ENCODE data around the gene OR52L1.
"Not testable (repeated sequence)": the region's sequence is repeated elsewhere in the genome, so short reads cannot be mapped to it uniquely, and the experiment has no call there.

The OR52L1 gene

DNA sequence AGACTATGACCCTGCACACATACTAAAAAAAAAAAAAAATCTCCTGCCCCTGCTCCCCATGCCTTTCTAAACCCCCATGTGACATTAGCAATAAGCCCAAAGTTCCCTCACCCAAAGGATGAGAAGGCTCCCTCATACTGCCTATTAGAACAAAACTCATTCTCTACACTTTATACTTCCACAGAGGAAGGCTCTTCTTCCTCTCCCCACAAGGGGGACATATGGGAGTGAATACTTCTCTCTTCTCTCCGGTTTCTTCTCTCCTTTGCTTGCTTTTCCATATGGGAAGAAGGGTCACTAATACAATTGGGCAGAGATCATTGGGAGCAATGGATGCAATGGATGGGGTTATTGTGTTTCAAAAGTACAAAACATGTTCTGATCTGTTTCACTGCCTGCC is 3.3 kb downstream of the OR52L1 start:
- TF ChIP-seq POLR2A (IDR thresholded peaks at IDR 0.05; ENCODE audit: low read depth, low read length), result no peak

DNA sequence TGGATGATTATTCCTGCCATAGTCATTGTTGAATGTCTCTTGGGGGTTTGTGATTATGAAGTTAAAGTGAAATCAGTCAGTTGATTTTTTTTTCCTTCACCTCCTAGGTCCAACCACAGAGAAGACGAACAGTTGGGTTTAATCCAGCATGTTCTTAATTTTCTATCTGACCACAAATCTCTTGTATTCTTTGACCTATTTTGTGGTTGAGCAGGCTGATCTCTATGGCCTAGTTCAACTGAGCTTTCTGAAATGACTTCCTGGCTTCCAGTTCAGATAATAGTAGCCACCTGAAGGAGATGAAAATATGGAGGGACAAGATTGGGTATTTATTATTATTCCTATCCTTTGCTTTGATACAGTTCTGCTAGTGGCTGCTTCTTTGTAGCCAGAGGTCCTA is 13.3 kb downstream of the OR52L1 start:
- DNase-seq (ENCODE audit: insufficient read length, low spot score), result no peak
- TF ChIP-seq POLR2A (IDR thresholded peaks at IDR 0.05; ENCODE audit: low read depth, low read length), result no peak
- no peak for FAIRE-seq

More for the DNA sequence above, 3.3 kb downstream of the OR52L1 start:
- no peak for FAIRE-seq
- DNase-seq (ENCODE audit: insufficient read length, low spot score), result no peak

DNA sequence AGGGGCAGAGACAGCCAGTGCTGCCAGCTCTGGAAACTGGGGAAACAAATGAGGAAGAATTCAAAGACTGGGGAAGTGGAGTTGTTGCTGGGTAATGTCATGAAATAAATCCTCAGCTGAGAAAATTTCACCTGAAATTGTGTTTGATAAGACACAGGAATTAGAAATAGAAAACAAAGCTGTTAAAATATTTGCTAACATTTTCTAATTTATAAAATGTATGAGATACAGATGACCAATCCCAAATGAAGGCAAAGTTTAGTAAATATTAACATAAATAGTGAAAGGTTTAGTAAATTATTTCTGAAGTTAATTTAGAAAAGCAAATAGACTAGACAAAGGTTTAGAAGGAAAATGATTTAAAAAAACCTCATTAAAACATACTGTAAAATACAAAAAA is 18.4 kb downstream of the OR52L1 start, which contains the start of gene OR56A5:
TSS of gene OR56A5 (minus strand) at position 101 of the 400 bp plus-strand sequence. CDS start at position 101, 0 bp downstream.
- no peak for TF ChIP-seq POLR2A (IDR thresholded peaks at IDR 0.05; ENCODE audit: low read depth, low read length)
- FAIRE-seq (no peak), DNase-seq (ENCODE audit: insufficient read length, low spot score) (no peak)

DNA sequence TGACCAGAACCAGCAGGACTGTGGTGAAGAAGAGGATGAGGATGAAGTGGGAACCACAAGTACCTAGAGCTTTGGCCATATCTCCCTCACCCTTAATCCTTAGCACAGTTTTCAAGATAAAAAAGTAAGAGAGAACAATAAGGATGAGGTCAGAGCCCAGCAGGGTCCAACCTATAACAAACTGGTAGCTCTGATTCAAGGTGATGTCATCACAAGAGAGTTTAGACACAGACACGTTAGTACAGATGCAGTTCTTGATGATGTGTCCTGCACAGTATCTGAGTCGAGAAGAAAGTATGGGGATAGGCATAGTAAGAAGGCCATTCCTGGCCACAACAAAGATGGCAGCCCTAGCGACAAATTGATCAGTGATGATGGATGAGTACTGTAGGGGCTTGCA is 19.1 kb downstream of the OR52L1 start:
- DNase-seq (ENCODE audit: insufficient read length, low spot score), result no peak
- no peak for TF ChIP-seq POLR2A (IDR thresholded peaks at IDR 0.05; ENCODE audit: low read depth, low read length)
- no peak for FAIRE-seq

DNA sequence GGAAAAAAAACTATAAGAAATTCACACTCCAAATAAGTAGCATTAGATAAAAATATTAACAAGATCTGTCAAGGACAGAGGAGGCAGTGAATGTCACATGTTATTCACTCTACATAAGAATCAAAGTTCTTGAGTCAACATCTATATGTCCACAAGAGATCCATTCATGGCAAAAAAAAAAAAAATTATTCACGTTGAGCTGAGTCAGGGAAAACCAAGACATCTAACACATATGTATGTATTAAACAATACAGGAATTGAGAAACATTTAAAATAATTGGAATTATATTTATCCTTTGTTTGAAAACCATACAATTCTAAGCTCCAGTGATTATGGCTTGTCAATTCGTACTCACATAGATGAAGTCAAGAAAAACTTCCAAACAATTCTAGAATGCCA is 19.8 kb downstream of the OR52L1 start:
- no peak for DNase-seq (ENCODE audit: insufficient read length, low spot score)
- TF ChIP-seq POLR2A (IDR thresholded peaks at IDR 0.05; ENCODE audit: low read depth, low read length), result no peak
- FAIRE-seq, result no peak

DNA sequence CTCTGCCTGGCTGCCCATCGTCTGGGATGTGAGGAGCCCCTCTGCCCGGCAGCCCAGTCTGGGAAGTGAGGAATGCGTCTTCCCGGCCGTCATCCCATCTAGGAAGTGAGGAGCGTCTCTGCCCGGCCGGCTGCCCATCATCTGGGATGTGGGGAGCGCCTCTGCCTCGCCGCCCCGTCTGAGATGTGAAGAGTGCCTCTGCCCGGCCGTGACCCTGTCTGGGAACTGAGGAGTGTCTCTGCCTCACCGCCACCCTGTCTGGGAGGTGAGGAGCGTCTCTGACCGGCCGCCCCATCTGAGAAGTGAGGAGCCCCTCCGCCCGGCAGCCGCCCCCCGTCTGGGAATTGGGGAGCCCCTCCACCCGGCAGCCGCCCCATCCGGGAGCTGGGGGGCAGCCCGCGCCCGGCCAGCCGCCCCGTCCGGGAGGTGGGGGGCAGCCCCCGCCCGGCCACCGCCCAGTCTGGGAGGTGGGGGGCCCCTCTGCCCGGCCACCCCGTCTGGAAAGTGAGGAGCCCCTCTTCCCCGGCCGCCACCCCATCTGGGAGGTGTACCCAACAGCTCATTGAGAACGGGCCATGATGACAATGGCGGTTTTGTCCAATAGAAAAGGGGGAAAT is 26.0 kb downstream of the OR52L1 start:
- DNase-seq (ENCODE audit: insufficient read length, low spot score); FAIRE-seq: not testable (repeated sequence)

DNA sequence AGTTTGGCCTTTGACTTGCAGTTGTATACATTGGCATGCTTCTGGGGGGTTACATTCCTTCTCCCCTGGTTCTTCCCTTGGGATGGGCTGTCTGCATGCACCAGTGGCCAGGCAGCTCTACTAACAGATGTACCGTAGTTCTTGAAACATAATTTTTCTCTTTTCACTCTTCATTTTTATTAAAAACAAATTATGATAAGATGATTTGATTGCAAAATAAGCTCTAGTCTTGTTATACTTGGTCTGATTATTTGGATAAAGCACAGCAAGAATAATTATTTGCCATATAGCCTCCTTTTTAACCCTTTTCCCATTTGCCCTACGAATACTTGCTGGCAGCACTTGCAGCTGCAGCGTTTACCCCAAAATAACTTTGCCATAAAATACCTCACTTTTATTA is 31.2 kb downstream of the OR52L1 start:
- FAIRE-seq (no peak), DNase-seq (ENCODE audit: insufficient read length, low spot score) (no peak)
- TF ChIP-seq POLR2A (IDR thresholded peaks at IDR 0.05; ENCODE audit: low read depth, low read length), result no peak

DNA sequence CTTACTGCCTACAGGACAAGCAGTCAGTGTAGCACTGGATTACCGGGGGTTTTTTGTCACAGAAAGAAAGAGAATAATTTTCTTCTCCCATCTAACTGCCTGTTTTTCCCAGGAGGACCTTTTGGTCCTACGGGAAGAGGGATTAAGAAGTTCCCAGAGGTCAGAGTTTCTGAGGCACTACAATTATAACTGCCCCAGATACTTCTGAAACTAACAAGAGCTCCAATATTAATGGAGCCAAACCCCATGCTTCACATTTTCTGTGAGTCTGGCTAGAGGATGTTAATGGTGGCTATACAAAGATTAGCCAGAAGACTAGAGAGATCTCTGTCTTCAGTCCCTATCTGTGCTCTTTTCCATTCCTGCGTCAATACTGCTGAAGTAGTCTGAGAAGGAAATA is 44.8 kb downstream of the OR52L1 start, which contains the start of gene OR56A3:
TSS of gene OR56A3 (plus strand) at position 301 of the 400 bp plus-strand sequence. CDS start 5,096 bp downstream, outside the sequence.
- DNase-seq (ENCODE audit: insufficient read length, low spot score), result no peak

DNA sequence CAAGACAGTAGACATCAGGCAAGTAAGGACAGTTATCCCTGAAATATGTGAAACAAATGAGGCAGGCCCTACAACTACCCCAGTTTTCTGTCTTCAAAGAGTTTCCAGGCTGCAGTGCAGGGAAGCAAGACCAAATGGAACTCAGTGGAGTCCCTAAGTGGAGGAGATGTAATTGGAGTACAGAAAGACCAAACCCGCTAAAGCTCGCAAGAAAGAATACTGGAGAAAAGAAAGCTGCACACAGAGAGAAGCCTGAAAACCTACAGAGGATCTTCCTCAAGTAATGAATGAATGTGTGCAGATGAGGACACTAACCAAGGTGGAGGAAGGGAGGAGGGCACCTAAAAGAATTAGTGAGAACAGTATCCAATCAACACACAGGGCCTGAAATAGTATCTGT is 46.0 kb downstream of the OR52L1 start:
- FAIRE-seq, result no peak

More for the DNA sequence above, 44.8 kb downstream of the OR52L1 start, which contains the start of gene OR56A3:
- FAIRE-seq, result no peak
- TF ChIP-seq POLR2A (IDR thresholded peaks at IDR 0.05; ENCODE audit: low read depth, low read length), result no peak

DNA sequence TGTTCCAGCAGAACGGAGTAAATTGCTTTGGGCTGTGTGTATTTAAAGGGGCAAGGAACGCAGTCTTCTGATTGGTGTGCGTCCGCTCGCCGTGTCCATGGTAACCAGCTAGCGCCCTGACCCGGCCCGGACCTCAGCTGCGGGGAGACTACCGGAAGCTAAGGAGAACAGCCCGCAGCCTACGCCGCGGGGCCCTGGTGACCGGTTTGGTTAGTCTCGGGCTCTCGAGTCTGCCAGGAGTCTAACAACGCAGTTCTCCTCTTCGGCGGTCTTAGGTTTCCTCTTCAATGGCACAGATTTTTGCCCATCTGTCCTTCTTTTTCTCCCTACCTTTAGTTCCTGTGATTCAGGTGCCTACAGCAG is 48.2 kb downstream of the OR52L1 start:
- TF ChIP-seq POLR2A (IDR thresholded peaks at IDR 0.05; ENCODE audit: low read depth, low read length), result no peak
- FAIRE-seq (no peak), DNase-seq (ENCODE audit: insufficient read length, low spot score) (no peak)

More for the DNA sequence above, 46.0 kb downstream of the OR52L1 start:
- no peak for DNase-seq (ENCODE audit: insufficient read length, low spot score)
- no peak for TF ChIP-seq POLR2A (IDR thresholded peaks at IDR 0.05; ENCODE audit: low read depth, low read length)

DNA sequence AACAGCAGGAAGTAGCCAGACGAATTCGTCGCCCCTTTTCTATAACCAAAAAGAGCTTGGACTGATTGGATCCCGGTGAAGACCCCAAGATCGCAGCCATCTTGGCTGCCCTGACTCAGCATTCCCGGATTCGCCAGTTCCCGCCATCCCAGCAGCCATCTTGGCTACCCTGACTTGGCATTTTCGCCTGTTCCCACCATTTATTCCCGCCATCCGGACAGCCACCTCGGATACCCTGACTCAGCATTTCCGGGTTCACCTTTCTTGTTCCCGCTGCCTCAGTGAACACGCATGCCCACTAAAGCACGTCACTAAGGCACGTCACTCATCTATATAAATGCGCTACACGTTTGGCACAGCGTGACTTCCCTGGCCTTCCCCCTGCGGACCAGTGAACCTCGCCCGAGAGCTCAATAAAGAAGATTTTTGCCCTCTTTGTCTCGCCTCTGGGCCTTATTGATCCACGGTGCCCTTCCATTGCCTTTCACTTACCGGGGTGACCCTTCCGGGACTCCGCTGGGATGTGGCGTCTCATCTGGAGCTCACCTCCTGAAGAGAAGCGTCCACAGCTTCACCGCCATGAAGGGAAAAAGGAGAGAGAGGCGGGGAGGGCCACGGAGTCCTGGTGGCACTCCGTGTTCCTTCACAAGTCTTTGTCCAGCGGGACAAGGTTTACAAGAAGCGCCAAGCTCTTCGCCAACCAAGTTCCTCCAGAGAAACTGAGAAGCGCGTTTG is 48.8 kb downstream of the OR52L1 start:
- FAIRE-seq, result no peak

More for the DNA sequence above, 48.8 kb downstream of the OR52L1 start:
- no peak for DNase-seq (ENCODE audit: insufficient read length, low spot score)
- TF ChIP-seq POLR2A (IDR thresholded peaks at IDR 0.05; ENCODE audit: low read depth, low read length), result no peak
